Natural killer cell (primary cell): ENCODE measurements around the gene TARBP2. TPM values are rescaled to one million over a fixed set of nuclear protein-coding genes. Genes with fewer than 3 reads are reported as not detected.

Source experiments
- ATAC-seq, 3 donors: fragments of 150-1000 bp in 2 of 3; fragments of 200-7000 bp in 1 of 3; cut with Tn5 transposase; 1 replicate in 1 of 3; 2 replicates in 2 of 3; pipeline ENCODE4 v1.10.0; 2021; ENCODE audit warnings: mild to moderate bottlenecking in 2 of 3, moderate library complexity in 2 of 3
- DNase-seq, 2 donors: peaks; one replicate each; pipeline versions ENCODE4 v3.0.0 to v3.0.0-alpha.2; 2013 to 2021; ENCODE audit warnings: mixed read lengths in 1 of 2
- H3K27ac ChIP-seq: one replicate; pipeline ENCODE4 v1.5.1; 2013; ENCODE audit warnings: mild to moderate bottlenecking, low read length
- H3K27me3 ChIP-seq: one replicate; pipeline ENCODE4 v1.6.1; 2013; ENCODE audit warnings: low read length; ENCODE audit not compliant: control insufficient read depth, insufficient read depth
- H3K36me3 ChIP-seq: one replicate; pipeline ENCODE4 v1.6.1; 2013; ENCODE audit warnings: low read length; ENCODE audit not compliant: control insufficient read depth, insufficient read depth
- H3K4me1 ChIP-seq: one replicate; pipeline ENCODE4 v1.6.1; 2013; ENCODE audit warnings: low read length; ENCODE audit not compliant: control insufficient read depth, insufficient read depth
- H3K4me3 ChIP-seq: one replicate; pipeline ENCODE4 v1.5.1; 2013; ENCODE audit warnings: low read length
- H3K9me3 ChIP-seq: one replicate; pipeline ENCODE4 v1.6.1; 2013; ENCODE audit warnings: low read length; ENCODE audit not compliant: control insufficient read depth, insufficient read depth
- H3K27ac Mint-ChIP-seq, 2 donors: one replicate each; pipeline ENCODE4 v1.8.0; 2022; ENCODE audit warnings: mild to moderate bottlenecking in 2 of 2, mixed read lengths in 2 of 2, moderate library complexity in 1 of 2
- H3K27me3 Mint-ChIP-seq, 2 donors: one replicate each; pipeline ENCODE4 v1.8.0; 2022; ENCODE audit warnings: low read depth in 2 of 2, mixed read lengths in 2 of 2
- H3K36me3 Mint-ChIP-seq: one replicate; pipeline ENCODE4 v1.8.0; 2022; ENCODE audit warnings: mixed read lengths
- H3K4me1 Mint-ChIP-seq, 2 donors: one replicate each; pipeline ENCODE4 v1.8.0; 2022; ENCODE audit warnings: mixed read lengths in 2 of 2
- H3K4me3 Mint-ChIP-seq: one replicate; pipeline ENCODE4 v1.8.0; 2022; ENCODE audit warnings: mild to moderate bottlenecking, moderate library complexity, mixed read lengths
- H3K9me3 Mint-ChIP-seq, 2 donors: one replicate each; pipeline ENCODE4 v1.8.0; 2022; ENCODE audit warnings: mixed read lengths in 2 of 2
- WGBS: methylation state at CpG from one replicate; pipeline ENCODE4 v1.1.7; 2013; ENCODE audit warnings: missing lambda C conversion rate; ENCODE audit not compliant: insufficient coverage; 5-methylcytosine and 5-hydroxymethylcytosine counted together
- intact Hi-C: fragments of 100-400 bp; cut with micrococcal nuclease; formaldehyde crosslinking; loops from one replicate; pipeline ENCODE4 v1.14.2; 2022
- total RNA-seq, 4 donors: library from RNA; stranded (reverse); fragments of 120-200 nt in 1 of 4; gene quantifications; one replicate each; pipeline versions ENCODE4 v1.2.3 to v1.2.4, GENCODE V29; 2013 to 2022
- TF ChIP-seq, protein P1 (sequence below): fragments of 200-600 bp; IDR thresholded peaks from one replicate; pipeline ENCODE4 v1.8.0; 2022; ENCODE audit warnings: antibody characterized with exemption

TARBP2 gene
- total RNA-seq, 3 donors from 2014 or later (not counting 1 experiment from before 2014, with no cell fraction given) = 23.8 to 35.1 (median 33.7) TPM

DNA sequence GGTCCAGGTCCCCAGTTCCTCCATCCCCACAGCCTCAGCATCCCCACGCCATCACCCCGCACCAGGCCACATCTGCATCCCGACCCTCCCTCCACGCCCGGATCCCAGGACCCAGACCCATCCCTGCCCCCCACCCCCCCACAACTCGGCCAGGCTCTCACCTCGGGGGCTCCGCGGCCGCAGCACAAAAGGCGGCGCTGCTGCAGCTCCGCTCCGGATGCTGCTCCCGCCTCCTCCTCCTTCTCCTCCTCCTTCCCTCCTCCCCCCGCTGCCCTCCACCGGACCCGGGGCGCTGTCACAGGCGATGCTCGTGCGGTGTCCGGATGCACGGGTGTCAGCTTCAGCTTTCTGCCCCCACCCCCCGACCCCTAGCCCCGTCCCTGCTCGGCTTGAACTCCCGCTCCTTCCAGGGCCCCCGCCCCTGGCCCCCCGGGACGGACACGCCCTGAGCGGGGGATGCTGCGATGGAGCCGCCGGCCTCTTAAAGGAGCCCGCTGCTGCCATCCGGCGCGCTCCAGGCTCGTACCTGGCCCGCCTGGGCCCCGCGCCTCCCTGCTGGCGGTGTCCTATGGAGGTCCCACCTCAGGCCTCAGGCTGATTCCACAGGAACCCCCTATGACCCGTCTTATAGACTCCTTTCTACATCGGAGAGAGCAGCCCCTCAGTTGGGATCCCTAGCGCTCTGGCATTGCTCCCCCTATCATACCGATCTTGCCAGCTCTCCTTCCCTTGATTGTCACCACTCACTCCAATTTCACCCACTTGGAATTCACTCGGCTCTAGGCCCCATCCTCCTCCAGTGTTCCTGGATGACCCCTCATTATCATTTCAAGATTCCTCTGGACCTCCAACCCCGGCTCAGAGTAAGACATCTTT is 1.6 kb upstream of the TARBP2 start, which contains the start of gene MAP3K12:
MAP3K12 (minus strand) TSS at position 193 of the 876 bp plus-strand sequence. CDS start 12,067 bp downstream, outside the sequence.
- Histone ChIP-seq H3K27ac (peak within 1 kb of the TSS; percentile 99), H3K4me1 (peaks cover 34% of the 10 kb centered on the region), H3K9me3 (no peaks in the 10 kb centered on the region), H3K27me3 (no peaks in the 10 kb centered on the region), H3K36me3 (peaks cover 2% of the 10 kb centered on the region), H3K4me3 (peak within 1 kb of the TSS; percentile 56)
- H3K27me3 Mint-ChIP-seq = no peaks in the 10 kb centered on the region
- H3K4me3 Mint-ChIP-seq = peak within 1 kb of the TSS; percentile 99
- peak within 1 kb of the TSS; percentile 98 to 99 for H3K27ac Mint-ChIP-seq
- no peaks in the 10 kb centered on the region for H3K36me3 Mint-ChIP-seq
- TF ChIP-seq, protein P1, sequence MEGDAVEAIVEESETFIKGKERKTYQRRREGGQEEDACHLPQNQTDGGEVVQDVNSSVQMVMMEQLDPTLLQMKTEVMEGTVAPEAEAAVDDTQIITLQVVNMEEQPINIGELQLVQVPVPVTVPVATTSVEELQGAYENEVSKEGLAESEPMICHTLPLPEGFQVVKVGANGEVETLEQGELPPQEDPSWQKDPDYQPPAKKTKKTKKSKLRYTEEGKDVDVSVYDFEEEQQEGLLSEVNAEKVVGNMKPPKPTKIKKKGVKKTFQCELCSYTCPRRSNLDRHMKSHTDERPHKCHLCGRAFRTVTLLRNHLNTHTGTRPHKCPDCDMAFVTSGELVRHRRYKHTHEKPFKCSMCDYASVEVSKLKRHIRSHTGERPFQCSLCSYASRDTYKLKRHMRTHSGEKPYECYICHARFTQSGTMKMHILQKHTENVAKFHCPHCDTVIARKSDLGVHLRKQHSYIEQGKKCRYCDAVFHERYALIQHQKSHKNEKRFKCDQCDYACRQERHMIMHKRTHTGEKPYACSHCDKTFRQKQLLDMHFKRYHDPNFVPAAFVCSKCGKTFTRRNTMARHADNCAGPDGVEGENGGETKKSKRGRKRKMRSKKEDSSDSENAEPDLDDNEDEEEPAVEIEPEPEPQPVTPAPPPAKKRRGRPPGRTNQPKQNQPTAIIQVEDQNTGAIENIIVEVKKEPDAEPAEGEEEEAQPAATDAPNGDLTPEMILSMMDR = no peak
- intact Hi-C loops = loop anchor here (1.0 to 10.0 kb wide), 6 partner anchors 49 to 295 kb away; partner anchors contain the start of genes AAAS, CALCOCO1, ITGB7 and PRR13
- peaks cover 18 to 37% of the 10 kb centered on the region in 2 donors for H3K4me1 Mint-ChIP-seq
- DNase-seq (peak; percentile 46 to 76), ATAC-seq (no peak)
- no peaks in the 10 kb centered on the region for H3K9me3 Mint-ChIP-seq
- WGBS = under 1% methylated on average over 51 of the region's 51 CpGs

- H3K4me3 Mint-ChIP-seq = peak overlapping the region; percentile 99
- 2% methylated on average over 17 of the region's 17 CpGs for WGBS
- DNase-seq (peak in 1 of 2 donors; percentile 64), ATAC-seq (no peak)
- Histone ChIP-seq H3K4me3 (peak overlapping the region; percentile 56), H3K4me1 (peaks cover 34% of the 10 kb centered on the region), H3K9me3 (no peaks in the 10 kb centered on the region), H3K36me3 (peaks cover 7% of the 10 kb centered on the region), H3K27me3 (no peaks in the 10 kb centered on the region), H3K27ac (peak overlapping the region; percentile 99)
- H3K27ac Mint-ChIP-seq = peak overlapping the region; percentile 98 to 99
- H3K27me3 Mint-ChIP-seq = no peaks in the 10 kb centered on the region
- intact Hi-C loops = loop anchor here (1.0 to 10.0 kb wide), 6 partner anchors 49 to 295 kb away; partner anchors contain the start of genes AAAS, CALCOCO1, ITGB7 and PRR13
- H3K4me1 Mint-ChIP-seq = peaks cover 18 to 37% of the 10 kb centered on the region in 2 donors
- no peaks in the 10 kb centered on the region for H3K9me3 Mint-ChIP-seq
- H3K36me3 Mint-ChIP-seq = no peaks in the 10 kb centered on the region
- TF ChIP-seq, protein P1 = no peak
Measured at GRCh38 chr12:53500142-53500775, 824 bp upstream of the TARBP2 start.

DNA sequence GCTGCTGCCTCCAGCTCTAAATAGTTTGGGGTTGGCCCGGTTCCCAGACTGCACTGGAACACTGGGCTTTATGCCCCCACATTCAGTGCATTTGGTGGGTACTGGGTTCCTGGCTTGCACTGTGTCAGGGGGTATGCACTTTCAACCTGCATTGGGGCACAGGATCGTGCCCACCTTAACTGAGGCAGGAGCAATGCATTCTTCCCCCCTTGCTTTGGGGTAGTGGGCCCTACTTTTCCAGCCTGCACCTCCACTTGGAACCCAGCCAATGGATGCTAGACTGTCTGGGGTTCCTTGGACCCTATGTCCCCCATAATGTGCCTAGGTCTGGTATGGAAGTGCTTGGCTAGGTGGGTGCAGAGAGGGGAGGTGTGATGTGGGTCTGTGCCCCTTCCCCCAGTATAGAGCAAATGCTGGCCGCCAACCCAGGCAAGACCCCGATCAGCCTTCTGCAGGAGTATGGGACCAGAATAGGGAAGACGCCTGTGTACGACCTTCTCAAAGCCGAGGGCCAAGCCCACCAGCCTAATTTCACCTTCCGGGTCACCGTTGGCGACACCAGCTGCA is 615 bp downstream of the TARBP2 start:
- H3K27me3 Mint-ChIP-seq = no peaks in the 10 kb centered on the region
- Histone ChIP-seq H3K27ac (peak overlapping the region; percentile 99), H3K27me3 (no peaks in the 10 kb centered on the region), H3K4me1 (peaks cover 34% of the 10 kb centered on the region), H3K36me3 (peaks cover 19% of the 10 kb centered on the region), H3K4me3 (peak overlapping the region; percentile 56), H3K9me3 (no peaks in the 10 kb centered on the region)
- intact Hi-C loops = loop anchor here (1.0 to 10.0 kb wide), 5 partner anchors 8 to 297 kb away; partner anchors contain the start of genes AAAS and ITGB7
- no peak for DNase-seq
- 80% methylated on average over 10 of the region's 10 CpGs for WGBS
- H3K4me3 Mint-ChIP-seq = peak overlapping the region; percentile 99
- ATAC-seq = no peak
- no peaks in the 10 kb centered on the region for H3K9me3 Mint-ChIP-seq
- peaks cover 18 to 37% of the 10 kb centered on the region in 2 donors for H3K4me1 Mint-ChIP-seq
- H3K27ac Mint-ChIP-seq = peak overlapping the region; percentile 98 to 99
- TF ChIP-seq, protein P1 = no peak
- H3K36me3 Mint-ChIP-seq = no peaks in the 10 kb centered on the region
